Measurements from ENCODE around the gene COL6A3. TPM values are rescaled to one million over a fixed set of nuclear protein-coding genes. Genes with fewer than 3 reads are reported as not detected.

Gene COL6A3
- total and polyA plus RNA-seq, 2 donors (not counting 1 experiment from before 2014, with no cell fraction given), result 0.01 to 0.10 TPM

DNA sequence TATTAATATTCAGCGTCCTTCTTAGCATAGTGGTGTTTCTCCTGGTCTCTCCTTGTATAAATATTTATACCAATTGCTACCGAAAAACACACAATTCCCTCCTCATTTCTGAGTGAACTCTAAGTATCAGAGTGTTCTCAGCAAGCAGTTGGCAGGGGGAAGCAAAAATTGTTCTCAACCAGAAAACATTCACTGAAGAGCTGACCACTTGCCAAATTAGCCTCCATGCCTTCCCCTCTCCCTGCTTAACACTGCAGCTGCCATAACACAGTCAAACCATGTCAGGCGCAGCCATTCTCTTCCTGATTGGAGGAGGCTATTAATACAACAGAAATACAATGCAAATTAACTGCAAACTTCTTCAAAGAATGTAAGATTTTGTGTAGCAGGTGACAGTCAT, 105.0 kb downstream of the COL6A3 start:
- ChIA-PET POLR2A (no interaction called here), CTCF (no interaction called here)
- Histone ChIP-seq H2AFZ (ENCODE audit: insufficient read depth, low read depth, low read length, poor library complexity, severe bottlenecking) (no peak overlapping the region), H4K20me1 (ENCODE audit: control insufficient read depth, insufficient read depth, low read length, poor library complexity, severe bottlenecking) (no peaks in the 10 kb centered on the region), H3K79me2 (ENCODE audit: control insufficient read depth, insufficient read depth, low read length) (no peaks in the 10 kb centered on the region), H3K36me3 (replicated peaks in 1 of 2; ENCODE audit: control extremely low read depth in 1 of 2, control insufficient read depth in 1 of 2, extremely low read depth in 1 of 2, insufficient read depth in 2 of 2, low read length in 1 of 2) (no peaks in the 10 kb centered on the region), H3K9me3 (ENCODE audit: control extremely low read depth in 1 of 3, control insufficient read depth in 2 of 3, insufficient read depth in 1 of 3, low read length in 2 of 3) (no peaks in the 10 kb centered on the region), H3K27ac (ENCODE audit: low read length in 2 of 2) (no peak overlapping the region), H3K9ac (ENCODE audit: low read length) (no peak overlapping the region), H3K4me2 (replicated peaks; ENCODE audit: low read depth, low read length, poor library complexity, severe bottlenecking) (no peak overlapping the region), H3K4me1 (ENCODE audit: control insufficient read depth in 2 of 2, insufficient read depth in 2 of 2, low read length in 2 of 2) (no peaks in the 10 kb centered on the region), H3K27me3 (replicated peaks in 1 of 4; ENCODE audit: control extremely low read depth in 1 of 4, control insufficient read depth in 3 of 4, insufficient read depth in 4 of 4, low read length in 3 of 4) (peaks cover 0 to 6% (median 0%) of the 10 kb centered on the region in 4 experiments), H3K4me3 (ENCODE audit: control extremely low read depth in 1 of 5, extremely low read depth in 1 of 5, insufficient read depth in 1 of 5, low read depth in 2 of 5, low read length in 4 of 5) (no peak overlapping the region)
- no peak overlapping the region for H3K4me3 Mint-ChIP-seq
- DNase-seq (no peak), ATAC-seq (ENCODE audit: low read depth) (no peak)
- TF ChIP-seq, protein P1, sequence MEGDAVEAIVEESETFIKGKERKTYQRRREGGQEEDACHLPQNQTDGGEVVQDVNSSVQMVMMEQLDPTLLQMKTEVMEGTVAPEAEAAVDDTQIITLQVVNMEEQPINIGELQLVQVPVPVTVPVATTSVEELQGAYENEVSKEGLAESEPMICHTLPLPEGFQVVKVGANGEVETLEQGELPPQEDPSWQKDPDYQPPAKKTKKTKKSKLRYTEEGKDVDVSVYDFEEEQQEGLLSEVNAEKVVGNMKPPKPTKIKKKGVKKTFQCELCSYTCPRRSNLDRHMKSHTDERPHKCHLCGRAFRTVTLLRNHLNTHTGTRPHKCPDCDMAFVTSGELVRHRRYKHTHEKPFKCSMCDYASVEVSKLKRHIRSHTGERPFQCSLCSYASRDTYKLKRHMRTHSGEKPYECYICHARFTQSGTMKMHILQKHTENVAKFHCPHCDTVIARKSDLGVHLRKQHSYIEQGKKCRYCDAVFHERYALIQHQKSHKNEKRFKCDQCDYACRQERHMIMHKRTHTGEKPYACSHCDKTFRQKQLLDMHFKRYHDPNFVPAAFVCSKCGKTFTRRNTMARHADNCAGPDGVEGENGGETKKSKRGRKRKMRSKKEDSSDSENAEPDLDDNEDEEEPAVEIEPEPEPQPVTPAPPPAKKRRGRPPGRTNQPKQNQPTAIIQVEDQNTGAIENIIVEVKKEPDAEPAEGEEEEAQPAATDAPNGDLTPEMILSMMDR (IDR thresholded peaks at IDR 0.05), result no peak
- intact Hi-C loops (cut with micrococcal nuclease), result no loop called here
- no CpG with 5 or more reads among the region's 3 CpGs for WGBS (ENCODE audit: insufficient coverage)
- peaks cover 15% of the 10 kb centered on the region for H3K27me3 Mint-ChIP-seq
- no peaks in the 10 kb centered on the region for H3K4me1 Mint-ChIP-seq
- no peaks in the 10 kb centered on the region for H3K9me3 Mint-ChIP-seq (ENCODE audit: insufficient read depth)
- no peak overlapping the region for H3K27ac Mint-ChIP-seq

DNA sequence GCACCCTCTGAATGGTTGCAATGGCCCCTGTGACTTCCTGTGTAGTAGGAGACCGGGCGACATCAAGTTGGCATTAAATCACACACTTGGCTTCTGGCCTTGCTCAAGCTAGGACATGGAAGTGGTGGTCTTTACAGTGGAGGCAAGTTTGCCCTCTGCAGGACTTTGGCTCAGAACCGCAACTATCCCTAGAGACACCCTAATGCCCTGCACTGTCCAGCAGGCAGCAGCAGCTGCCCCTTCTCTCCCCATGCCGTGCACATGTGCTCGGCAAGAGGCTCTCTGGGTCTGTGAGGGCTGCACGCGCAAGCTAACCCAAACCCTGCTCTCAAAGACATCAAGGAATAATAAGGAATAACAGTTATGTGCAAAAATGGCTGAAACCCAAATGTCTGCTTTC, 106.5 kb downstream of the COL6A3 start:
- H3K27ac ChIP-seq (ENCODE audit: low read length in 2 of 2), result no peak overlapping the region
- Mint-ChIP-seq H3K27me3 (peaks cover 15% of the 10 kb centered on the region), H3K9me3 (ENCODE audit: insufficient read depth) (peaks cover 1% of the 10 kb centered on the region), H3K4me1 (no peaks in the 10 kb centered on the region), H3K4me3 (no peak overlapping the region), H3K27ac (no peak overlapping the region)
- H3K27me3 ChIP-seq (replicated peaks in 1 of 4; ENCODE audit: control extremely low read depth in 1 of 4, control insufficient read depth in 3 of 4, insufficient read depth in 4 of 4, low read length in 3 of 4), result peaks cover 0 to 6% (median 0%) of the 10 kb centered on the region in 4 experiments
- peaks cover 0 to 7% (median 0%) of the 10 kb centered on the region in 3 donors for H3K9me3 ChIP-seq (ENCODE audit: control extremely low read depth in 1 of 3, control insufficient read depth in 2 of 3, insufficient read depth in 1 of 3, low read length in 2 of 3)
- H3K9ac ChIP-seq (ENCODE audit: low read length), result no peak overlapping the region
- no peaks in the 10 kb centered on the region for H4K20me1 ChIP-seq (ENCODE audit: control insufficient read depth, insufficient read depth, low read length, poor library complexity, severe bottlenecking)
- no peak overlapping the region for H3K4me3 ChIP-seq (ENCODE audit: control extremely low read depth in 1 of 5, extremely low read depth in 1 of 5, insufficient read depth in 1 of 5, low read depth in 2 of 5, low read length in 4 of 5)
- no peak overlapping the region for H3K4me2 ChIP-seq (replicated peaks; ENCODE audit: low read depth, low read length, poor library complexity, severe bottlenecking)
- TF ChIP-seq, protein P1 (IDR thresholded peaks at IDR 0.05), result no peak
- TF ChIP-seq EZH2 (IDR thresholded peaks at IDR 0.05; ENCODE audit: borderline replicate concordance, insufficient read depth, low read depth, low read length, poor library complexity, severe bottlenecking), result no peak
- no peak for ATAC-seq (ENCODE audit: low read depth)
- no peaks in the 10 kb centered on the region for H3K79me2 ChIP-seq (ENCODE audit: control insufficient read depth, insufficient read depth, low read length)
- H2AFZ ChIP-seq (ENCODE audit: insufficient read depth, low read depth, low read length, poor library complexity, severe bottlenecking), result no peak overlapping the region
- WGBS (ENCODE audit: insufficient coverage), result 73% methylated on average over 3 of the region's 7 CpGs
- H3K36me3 ChIP-seq (replicated peaks in 1 of 2; ENCODE audit: control extremely low read depth in 1 of 2, control insufficient read depth in 1 of 2, extremely low read depth in 1 of 2, insufficient read depth in 2 of 2, low read length in 1 of 2), result no peaks in the 10 kb centered on the region
- DNase-seq, result no peak
- POLR2A ChIA-PET, result no interaction called here
- CTCF ChIA-PET, result no interaction called here
- intact Hi-C loops (cut with micrococcal nuclease), result no loop called here
- no peaks in the 10 kb centered on the region for H3K4me1 ChIP-seq (ENCODE audit: control insufficient read depth in 2 of 2, insufficient read depth in 2 of 2, low read length in 2 of 2)
